Kidney glomerular epithelial cell (primary cell): ENCODE results near the gene NIPBL.
"Not testable (repeated sequence)": the region's sequence is repeated elsewhere in the genome, so short reads cannot be mapped to it uniquely, and the experiment has no call there.

Source experiments
- DNase-seq: peaks from one replicate; lab custom pipeline; 2025; lab: John Stamatoyannopoulos, UW

NIPBL gene

DNA sequence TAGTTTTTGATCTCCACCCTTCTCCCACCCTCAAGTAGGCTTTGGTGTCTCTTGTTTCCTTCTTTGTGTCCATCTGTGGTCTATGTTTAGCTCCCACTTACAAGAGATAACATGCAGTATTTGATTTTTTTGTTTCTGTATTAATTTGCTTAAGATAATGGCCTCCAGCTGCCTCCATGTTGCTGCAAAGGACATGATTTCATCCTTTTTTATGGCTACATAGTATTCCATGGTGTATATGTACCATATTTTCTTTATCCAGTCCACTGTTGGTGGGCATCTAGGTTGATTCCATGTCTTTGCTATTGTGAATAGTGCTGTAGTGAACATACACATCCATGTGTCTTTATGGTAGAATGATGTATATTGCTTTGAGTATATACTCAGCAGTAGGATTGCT lies 24.5 kb downstream of the NIPBL start:
- DNase-seq, result not testable (repeated sequence)

DNA sequence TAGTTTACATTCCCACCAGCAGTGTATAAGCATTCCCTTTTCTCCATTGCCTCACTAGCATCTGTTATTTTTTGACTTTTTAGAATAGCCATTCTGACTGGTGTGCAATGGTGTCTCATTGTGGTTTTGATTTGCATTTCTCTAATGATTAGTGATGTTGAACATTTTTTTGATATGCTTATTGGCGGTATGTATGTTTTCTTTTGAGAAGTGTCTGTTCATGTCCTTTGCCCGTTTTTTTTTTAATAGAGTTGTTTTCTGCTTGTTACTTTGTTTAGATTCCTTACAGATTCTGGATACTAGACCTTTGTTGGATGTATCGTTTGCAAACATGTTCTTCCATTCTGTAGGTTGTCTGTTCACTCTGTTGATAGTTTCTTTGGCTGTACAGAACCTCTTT lies 25.3 kb downstream of the NIPBL start:
- DNase-seq, result no peak

GRCh38 chr5:36902353-36902752 lies 25.8 kb downstream of the NIPBL start:
- no peak for DNase-seq

GRCh38 chr5:36904677-36905076 lies 28.1 kb downstream of the NIPBL start:
- DNase-seq, result no peak

DNA sequence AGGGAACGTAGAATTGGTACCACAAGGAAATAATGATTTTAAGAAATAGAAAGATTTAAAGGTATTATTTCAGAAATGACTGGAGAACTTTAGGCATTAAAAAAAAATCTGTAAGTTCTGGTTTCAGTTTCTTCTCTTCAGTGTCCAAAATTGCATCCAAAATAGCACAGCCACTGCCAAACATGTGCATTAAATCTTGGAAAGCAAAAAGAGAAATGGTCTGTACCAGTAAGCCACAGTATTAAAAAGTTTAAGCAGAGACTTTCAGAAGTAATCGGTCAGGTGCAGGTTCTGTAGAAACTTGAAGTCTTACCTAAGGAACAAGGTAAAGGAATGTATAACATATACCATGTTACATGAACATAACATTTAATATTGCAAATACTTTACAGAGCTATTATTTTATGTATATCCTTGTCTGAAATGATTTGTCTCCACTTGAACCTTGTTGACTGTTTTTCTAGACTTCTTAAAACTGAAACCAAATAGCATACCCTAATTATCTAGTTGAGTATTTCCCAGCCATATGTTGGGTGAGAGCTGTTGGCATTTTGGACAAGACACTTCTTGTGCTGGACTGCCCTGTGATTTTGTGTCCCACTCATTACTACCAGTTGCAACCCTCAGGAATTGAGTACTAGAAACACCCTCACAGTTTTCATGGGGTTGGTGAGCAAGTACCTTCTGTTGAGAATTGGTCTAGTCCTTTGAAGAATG lies 32.1 kb downstream of the NIPBL start:
- no peak for DNase-seq

DNA sequence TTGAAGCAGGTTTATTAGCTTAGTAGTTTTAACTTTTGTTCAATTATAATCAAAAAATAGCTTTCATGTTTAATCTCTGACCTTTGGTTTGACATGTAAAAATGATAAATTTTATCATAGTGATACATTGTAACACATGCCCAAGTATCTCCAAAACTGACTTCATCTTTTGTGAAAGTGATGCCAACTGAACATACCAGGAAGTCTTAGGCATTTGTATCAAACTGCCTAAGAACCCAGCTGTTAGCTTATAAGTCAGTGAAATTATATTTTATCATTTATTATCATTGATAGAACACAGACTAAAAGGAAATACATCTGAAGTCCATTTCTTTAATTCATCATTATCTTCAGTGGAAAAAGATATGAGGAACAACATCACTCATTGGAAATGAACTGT lies 39.1 kb downstream of the NIPBL start:
- DNase-seq, result no peak

- not testable (repeated sequence) for DNase-seq
Observed at GRCh38 chr5:36916614-36917013, 40.0 kb downstream of the NIPBL start.

DNA sequence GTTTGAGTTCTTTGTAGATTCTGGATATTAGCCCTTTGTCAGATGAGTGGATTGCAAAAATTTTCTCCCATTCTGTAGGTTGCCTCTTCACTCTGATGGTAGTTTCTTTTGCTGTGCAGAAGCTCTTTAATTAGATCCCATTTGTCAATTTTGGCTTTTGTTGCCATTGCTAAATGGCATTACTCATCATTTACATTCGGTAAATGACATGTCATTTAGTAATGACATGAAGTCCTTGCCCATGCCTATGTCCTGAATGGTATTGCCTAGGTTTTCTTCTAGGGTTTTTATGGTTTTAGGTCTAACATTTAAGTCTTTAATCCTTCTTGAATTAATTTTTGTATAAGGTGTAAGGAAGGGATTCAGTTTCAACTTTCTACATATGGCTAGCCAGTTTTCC lies 40.8 kb downstream of the NIPBL start:
- not testable (repeated sequence) for DNase-seq

GRCh38 chr5:36919238-36919637 lies 42.7 kb downstream of the NIPBL start:
- no peak for DNase-seq

DNA sequence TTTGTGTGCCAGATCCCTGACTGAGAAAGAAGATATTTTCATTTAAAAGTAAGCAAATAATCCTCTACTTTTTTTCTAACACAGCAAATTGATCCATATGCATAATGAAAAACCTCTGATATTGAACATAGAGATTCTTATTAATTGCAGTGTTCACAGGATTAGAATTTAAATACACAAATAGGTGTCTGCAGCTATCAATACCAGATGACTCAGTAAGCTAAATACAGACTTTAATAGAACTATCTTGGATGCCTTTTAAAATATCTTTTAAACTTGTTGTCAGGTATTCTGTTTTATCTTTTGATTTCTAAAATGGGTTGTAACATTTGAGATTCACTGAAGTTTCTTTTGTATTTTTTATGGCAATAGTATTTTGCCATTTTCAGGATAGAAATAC lies 43.1 kb downstream of the NIPBL start:
- DNase-seq, result no peak

DNA sequence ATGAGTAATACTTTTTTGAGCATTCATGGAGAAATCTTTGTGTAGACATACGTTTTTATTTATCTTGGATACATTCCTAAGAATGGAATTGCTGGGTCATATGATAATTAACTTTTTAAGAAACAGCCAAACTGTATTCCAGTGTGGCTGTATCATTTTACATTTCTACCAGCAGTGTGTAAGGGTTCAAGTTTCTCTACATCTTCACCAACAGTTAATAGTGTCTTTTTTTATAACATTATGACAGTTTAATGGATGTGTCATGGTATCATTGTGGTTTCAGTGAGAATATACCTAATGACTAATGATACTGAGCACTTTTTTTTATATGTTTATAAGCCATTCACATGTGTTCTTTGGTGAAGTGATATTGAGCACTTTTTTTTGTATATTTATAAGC lies 52.4 kb downstream of the NIPBL start:
- peak; percentile 32 for DNase-seq

DNA sequence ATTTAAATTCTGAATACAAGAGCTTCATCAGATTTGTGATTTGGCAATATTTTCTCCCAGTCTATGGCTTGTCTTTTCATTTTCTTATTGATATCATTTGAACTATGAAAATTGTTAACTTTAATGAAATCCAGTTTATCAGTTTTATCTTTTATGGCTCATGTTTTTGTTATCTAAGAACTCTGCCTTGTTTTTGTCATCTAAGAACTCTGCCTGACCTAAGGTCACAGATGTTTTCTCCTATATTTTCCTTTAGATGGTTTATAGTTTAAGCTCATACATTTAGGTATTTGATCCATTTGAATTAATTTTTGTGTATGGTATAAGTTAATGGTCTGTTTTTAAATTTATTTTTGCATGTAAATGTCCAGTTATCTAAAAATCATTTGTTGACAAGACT lies 52.9 kb downstream of the NIPBL start:
- DNase-seq, result no peak

DNA sequence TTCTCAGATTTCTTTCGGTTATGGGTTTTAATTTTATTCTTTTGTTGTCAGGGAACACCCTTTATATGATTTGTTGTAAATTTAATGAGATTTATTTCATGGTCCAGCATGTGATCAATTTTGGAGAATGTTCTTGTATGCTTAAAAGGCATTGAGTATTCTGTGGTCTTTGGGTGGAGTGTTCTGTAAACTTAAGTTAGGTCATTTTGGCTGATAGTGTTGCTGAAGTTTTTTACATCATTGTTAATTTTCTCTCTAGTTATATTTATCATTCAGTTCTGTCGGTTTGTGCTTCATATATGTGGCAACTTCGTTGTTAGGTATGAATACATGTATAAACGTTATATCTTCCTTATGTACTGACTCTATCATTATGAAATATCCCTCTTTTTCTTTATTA lies 55.5 kb downstream of the NIPBL start:
- no peak for DNase-seq

GRCh38 chr5:36932699-36933098 lies 56.1 kb downstream of the NIPBL start:
- no peak for DNase-seq

DNA sequence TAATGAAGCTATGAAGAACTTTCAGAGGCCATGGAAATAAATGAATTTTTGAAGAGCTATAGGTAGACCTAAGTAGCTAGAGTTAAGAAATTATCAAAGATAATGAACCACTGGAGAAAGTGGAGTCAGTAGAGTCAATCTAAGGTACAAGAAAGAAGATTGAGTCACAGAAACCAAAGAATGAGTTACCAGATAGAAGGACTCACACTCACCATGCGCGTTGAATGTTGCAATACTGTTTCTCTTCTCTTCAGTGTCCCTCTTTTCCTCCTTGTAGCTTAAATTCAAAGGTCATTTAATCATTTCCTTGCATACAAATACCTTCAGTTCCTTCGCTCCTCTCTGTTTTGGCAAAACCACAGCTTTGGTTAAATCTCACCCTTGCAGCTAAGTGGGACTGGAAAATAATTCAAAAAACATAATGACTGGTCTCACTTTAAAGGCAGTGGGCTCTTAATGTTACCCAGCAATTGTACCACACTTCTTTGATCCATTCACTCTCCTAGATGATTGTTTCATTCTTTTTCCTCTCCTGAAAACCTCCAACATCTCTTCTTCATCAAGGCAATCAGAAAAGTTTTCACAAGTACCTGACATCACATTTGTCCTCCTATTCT lies 58.3 kb downstream of the NIPBL start:
- no peak for DNase-seq

GRCh38 chr5:36935805-36936204 lies 59.2 kb downstream of the NIPBL start:
- no peak for DNase-seq

DNA sequence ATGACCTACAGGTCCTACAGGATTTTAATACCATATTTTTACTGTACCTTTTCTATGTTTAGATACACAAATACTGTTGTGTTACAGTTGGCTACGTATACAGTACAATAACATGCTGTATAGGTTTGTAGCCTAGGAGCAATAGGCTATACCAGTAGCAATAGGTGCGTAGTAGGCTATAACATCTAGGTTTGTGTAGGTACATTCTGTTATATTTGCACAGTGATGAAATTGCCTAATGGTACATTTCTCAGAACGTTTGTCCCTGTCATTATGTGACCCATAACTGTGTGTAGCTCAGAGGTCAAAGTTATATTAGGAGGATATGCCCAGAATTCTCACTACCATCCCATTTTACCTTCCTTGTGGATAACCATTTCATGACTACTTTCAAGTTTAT lies 59.7 kb downstream of the NIPBL start:
- DNase-seq, result no peak

DNA sequence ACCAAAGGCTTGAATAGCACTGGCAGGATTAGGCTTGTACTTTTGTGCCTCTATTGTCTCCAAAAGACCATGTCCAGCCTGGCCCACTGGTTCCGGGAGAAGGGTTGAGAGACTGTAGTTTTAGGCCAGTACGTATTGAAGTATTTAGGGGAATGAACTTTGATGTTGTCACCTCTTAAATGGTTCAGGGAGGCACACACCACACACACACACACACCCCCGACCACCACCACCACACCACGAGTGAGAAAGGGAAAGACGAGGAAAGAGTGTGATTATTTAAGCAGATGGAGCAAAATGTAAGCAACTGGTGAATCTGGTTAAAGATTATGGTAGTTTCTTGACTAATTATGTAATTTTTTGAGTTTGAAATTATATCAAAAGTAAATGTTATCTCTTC lies 61.6 kb downstream of the NIPBL start:
- no peak for DNase-seq

- DNase-seq, result no peak
Observed at GRCh38 chr5:36939969-36940858, 63.6 kb downstream of the NIPBL start.

DNA sequence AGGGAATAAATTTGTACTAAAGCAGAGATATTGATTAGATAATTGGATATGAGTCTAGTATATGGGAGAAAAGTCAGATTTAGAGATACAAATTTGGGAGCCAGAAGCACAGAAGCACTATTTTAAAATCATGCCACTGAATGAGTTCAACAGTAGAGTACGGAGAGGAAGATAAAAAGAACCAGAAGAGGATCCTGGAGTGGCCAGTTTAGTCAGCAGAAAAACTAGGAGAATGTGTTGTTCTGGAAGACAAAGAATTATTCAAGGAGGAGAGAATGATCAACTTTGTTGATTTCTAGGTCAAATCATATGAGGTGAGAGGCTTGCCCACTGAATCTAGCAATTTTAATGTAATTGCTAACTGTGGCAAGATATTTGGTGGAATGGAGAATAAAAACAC lies 67.0 kb downstream of the NIPBL start:
- no peak for DNase-seq

DNA sequence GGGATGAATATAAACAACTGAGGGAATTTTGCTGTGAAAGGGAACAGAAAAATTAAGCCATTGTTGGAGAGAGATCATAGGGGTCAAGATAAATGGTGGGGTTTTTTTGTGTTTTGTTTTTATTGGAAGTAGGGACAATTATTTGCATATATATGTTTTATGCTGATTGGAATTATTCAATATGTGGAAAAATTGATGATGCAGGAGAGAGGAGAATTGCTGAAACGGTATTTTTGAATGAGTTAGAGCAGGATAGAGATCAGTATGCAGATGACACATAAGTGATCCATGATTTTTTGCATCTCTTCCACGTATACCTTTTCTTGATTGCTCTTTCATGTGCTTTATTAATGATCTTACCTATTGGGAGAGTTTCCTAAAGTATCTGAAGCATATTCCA lies 67.5 kb downstream of the NIPBL start:
- no peak for DNase-seq

- peak; percentile 8 for DNase-seq
Observed at GRCh38 chr5:36944607-36945225, 68.1 kb downstream of the NIPBL start.

- no peak for DNase-seq
Observed at GRCh38 chr5:36945687-36946086, 69.1 kb downstream of the NIPBL start.
